Measurements from ENCODE around the gene NDOR1.

Gene NDOR1

DNA sequence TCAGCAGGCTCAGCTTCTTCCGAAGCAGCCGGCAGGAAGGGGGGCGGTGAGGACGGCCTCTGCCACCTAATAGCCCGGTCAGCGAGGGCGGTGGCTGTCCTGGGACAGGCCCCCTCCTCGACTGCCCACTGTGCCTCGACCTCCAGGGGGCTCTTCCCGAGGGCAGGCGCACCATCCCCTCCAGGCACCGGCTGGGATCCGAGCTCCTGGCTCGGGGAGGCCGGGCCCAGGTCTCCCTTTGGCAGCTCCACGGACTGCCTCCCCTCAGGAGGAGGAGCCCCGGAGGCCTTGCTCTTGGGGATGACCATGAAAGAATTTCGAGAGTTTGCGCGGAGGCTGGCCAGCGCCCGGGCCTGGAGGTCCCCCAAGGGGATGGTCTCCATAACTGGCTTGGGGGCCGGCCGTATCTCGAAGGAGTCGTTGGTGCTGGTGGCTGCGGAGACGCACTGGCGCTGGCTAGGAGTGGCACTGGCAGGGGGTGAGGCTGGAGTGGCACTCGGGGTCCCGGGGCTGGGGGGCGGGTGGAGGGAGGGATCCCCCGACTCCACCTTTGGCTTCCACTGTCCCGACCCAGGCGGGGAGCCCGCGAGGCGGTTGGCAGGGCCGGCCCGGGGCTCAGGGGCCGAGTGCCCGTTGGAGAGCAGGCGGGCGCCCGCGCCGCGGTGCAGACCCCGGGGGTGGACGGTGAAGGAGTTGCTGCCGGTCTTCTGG is 5.9 kb upstream of the NDOR1 start:
- DNase-seq = no peak

- DNase-seq = peak; percentile 97
Measured at GRCh38 chr9:137200311-137201204, 4.9 kb upstream of the NDOR1 start, which contains the start of gene TPRN. Gene TPRN (minus strand): TSS chr9:137200741. CDS start chr9:137200711, 30 bp downstream.

- DNase-seq = no peak
Measured at GRCh38 chr9:137201205-137201868, 4.2 kb upstream of the NDOR1 start.

- DNase-seq = no peak
Measured at GRCh38 chr9:137202966-137203365, 2.5 kb upstream of the NDOR1 start.

- DNase-seq = no peak
Measured at GRCh38 chr9:137204731-137205125, 772 bp upstream of the NDOR1 start.

GRCh38 chr9:137206602-137207001 is 1.1 kb downstream of the NDOR1 start:
- DNase-seq = no peak

- no peak for DNase-seq
Measured at GRCh38 chr9:137211532-137211931, 6.0 kb downstream of the NDOR1 start.

GRCh38 chr9:137212520-137212919 is 7.0 kb downstream of the NDOR1 start:
- no peak for DNase-seq

- no peak for DNase-seq
Measured at GRCh38 chr9:137213160-137214060, 7.9 kb downstream of the NDOR1 start.

DNA sequence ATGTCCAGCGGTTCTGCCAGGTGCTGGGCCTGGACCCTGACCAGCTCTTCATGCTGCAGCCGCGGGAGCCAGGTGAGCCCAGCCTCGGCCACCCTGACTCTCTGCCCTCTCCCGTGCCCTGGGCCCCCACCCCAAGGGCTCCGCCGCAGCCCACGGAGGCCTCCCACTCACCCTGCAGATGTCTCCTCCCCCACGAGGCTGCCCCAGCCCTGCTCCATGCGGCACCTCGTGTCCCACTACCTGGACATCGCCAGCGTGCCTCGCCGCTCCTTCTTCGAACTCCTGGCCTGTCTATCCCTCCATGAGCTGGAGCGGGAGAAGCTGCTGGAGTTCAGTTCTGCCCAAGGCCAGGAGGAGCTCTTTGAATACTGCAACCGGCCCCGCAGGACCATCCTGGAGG is 9.1 kb downstream of the NDOR1 start:
- DNase-seq = no peak

- no peak for DNase-seq
Measured at GRCh38 chr9:137215196-137215986, 9.9 kb downstream of the NDOR1 start.

- DNase-seq = no peak
Measured at GRCh38 chr9:137216188-137216965, 10.9 kb downstream of the NDOR1 start.

DNA sequence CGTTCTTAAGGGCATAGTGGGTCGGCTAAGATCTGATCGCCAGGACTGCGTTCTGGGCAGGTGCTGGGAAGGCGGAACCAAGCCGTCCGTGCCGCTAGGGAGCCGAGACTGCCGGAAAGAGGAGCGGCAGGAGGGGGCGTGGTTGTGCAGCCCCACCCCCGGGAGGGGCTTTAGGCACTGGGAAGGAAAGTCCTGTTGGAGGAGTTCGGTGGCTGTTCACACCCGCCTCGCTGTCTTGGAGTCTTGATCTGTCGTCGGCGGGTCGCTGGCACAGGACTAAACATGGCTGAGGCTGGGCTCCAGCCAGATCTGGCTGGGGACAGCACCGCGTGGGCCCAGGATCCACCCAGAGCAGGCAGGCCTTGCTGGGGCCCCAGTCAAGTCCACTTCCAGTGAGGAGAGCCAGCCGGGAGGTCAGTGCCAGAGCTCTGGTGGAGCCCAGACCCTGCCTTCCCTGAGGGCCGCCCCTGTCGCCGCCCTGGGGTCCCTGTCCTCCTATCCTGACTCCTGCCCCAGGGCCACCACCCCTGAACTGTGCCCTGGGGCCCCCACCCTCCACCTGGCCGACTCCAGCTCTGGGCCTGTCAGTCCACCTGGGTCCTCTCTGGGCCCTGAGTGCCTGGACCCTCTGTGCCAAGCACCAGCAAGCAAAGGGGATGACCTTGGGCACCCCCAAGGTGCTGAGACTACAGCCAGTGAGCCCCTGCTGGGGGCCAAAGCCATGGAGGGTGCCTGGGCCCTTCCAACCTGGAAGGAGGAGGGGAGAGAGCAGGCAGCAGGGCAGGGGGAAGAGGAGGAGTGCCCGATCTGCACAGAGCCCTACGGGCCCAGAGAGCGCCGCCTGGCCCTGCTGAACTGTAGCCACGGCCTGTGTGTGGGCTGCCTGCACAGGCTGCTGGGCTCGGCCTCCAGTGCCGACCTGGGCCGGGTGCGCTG is 12.0 kb downstream of the NDOR1 start:
- no peak for DNase-seq

DNA sequence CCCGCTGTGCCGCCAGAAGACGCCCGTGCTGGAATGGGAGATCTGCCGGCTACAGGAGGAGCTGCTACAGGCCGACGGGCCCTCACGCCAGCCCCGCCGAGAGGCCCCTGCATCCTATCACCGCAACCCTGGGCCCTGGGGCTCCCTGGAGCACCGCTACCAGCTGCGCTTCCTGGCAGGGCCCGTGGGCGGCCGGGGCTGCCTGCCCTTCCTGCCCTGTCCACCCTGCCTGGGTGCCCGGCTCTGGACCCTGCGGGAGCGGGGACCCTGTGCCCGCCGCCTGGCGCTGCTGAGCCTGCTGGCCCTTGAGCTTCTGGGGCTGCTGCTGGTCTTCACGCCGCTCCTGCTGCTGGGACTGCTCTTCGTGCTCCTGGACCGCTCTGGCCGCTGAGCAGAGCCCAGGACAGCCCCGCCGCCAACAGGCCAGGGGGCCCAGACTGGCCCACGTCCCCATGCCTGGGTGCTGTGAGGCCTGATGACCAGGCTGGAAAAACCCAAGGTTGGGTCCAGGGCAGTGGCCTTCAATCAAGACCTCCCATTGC is 12.8 kb downstream of the NDOR1 start:
- no peak for DNase-seq

- DNase-seq = no peak
Measured at GRCh38 chr9:137218754-137219271, 13.3 kb downstream of the NDOR1 start.

DNA sequence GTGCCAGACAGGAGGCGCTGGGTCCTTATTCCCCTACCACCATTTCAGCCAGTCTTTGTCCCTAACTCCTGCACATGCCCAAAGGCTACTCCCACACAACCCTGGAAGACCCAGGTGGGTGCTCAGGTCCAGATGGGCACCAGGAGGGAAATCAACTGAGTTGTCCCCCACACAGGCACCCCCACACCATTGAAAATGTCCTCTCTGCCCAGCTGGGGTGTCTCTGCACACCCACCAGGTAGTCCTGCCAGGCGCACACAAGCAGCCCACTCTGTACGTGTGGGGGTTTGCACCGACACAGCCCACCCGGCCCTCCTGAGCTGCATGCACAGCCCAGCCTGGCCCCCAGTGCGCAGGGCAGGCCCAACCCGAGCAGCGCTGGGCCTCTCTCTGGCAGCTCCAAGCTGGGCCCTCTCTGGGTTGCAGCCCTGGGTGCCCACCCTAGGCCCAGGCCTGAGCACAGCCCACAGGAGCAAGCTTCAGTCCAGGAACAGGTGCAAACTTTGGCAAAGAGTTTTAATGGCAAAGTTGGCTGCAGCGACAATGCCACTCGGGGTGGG is 14.3 kb downstream of the NDOR1 start:
- DNase-seq = no peak

GRCh38 chr9:137220317-137221094 is 15.0 kb downstream of the NDOR1 start:
- DNase-seq = no peak

- DNase-seq = no peak
Measured at GRCh38 chr9:137221095-137221505, 15.6 kb downstream of the NDOR1 start.

All from effector CD4-positive, alpha-beta T cell (primary cell).